NCI-H2029 treated with DMSO at 0.1 percent for 48 hours (cell line): Measurements from ENCODE around the gene CPT1B.
"Not testable (repeated sequence)": the region's sequence is repeated elsewhere in the genome, so short reads cannot be mapped to it uniquely, and the experiment has no call there.

Source experiments
- DNase-seq: peaks from one replicate; lab custom pipeline; 2025; lab: John Stamatoyannopoulos, UW

CPT1B gene

DNA sequence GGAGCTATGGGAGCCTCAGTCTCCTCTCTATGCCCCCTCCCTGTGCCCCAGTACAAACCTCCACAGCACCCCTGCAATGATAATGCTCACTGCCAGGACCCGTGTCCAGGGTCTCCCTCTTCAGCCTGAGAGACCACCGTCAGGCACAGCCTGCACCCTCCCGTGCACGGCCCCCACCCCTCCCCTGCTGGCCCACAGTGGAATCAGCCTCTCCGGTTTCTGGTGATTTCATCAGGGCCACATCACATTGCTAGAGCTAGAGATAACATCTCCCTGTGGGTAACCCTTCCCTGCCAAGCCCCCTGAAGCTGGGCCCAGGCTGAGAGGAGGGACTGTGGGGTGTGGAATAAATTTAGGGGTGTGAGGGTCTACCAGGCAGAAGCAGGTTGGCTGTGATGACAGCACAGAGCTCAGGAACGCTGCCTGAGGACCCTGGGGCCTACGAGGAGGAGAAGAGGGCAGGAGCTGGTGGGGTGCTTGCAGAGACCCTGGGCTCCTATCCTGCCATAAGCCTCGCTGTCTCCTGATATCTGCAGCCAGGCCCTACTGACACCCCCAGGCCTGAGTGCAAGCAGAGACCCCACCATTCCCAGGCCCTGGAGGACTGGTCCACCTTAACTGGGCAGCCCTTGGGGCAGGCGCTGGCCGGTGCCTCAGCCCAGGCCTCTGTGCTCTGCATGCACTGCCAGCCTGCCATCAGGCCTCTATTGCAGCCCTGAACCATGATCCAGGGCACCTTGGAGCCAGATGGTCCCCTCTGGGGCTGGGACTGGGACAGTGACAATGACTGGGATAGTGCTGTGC, 32.5 kb downstream of the CPT1B start, which contains the start of gene KLHDC7B:
Gene KLHDC7B, plus strand, starts transcription at position 378 of the 804 bp plus-strand sequence. Its CDS starts 345 bp downstream, at position 723.
- DNase-seq = no peak

DNA sequence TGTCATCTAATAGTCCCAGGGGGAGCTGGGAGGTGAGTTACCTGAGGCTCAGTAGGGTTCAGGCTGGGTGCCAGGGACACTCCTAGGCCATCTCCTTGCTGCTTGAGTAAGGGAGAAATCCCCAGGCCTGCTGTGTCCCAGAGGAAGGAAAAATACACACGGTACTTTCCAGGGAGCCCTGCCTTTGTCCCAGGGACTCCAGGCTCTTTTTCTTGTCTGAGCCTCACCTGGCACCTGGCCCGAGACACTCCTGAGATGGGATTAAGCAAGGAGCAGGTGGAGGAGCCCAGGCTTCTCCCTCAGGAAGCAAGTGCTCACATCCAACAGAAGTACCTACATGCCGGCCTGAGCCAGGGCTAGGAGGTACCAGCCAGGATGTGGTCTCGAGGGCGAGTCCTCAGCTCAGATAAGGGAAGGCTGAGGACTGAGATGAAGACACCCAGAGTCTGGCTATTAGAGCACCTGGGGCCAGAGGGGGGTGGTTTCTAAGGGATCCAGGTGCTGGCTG, 33.4 kb downstream of the CPT1B start:
- no peak for DNase-seq

DNA sequence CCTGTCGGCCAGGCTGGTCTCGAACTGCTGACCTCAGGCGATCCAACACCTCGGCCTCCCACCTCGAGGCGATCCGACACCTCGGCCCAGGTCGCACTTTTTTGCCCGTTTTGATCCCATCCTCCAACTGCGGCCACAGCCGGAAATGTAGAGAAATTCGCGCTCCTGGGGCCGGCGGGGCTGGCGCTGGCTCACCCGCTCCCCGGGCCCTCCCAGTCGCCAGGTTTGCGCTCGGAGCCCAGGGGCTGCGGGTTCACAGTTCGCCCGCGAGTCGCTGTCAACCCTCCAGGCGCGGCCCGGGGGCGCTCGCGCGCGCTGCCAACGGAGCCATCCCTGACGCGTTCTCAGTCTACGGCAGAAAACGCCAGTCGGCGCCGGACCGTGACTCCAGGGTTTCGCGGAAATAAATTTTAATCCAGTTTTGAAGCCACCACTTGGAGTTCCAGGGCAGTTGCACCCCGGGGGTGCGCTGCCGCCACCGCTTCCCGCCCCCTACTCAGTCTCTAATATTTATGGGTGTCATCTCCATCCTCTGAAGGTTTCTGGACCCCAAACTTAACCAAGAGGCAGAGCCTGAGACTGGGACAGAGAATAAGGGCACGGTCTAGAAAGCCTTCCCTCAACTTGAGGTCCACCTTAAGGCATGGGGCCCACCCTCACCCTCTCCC, 34.0 kb downstream of the CPT1B start:
- DNase-seq = no peak

DNA sequence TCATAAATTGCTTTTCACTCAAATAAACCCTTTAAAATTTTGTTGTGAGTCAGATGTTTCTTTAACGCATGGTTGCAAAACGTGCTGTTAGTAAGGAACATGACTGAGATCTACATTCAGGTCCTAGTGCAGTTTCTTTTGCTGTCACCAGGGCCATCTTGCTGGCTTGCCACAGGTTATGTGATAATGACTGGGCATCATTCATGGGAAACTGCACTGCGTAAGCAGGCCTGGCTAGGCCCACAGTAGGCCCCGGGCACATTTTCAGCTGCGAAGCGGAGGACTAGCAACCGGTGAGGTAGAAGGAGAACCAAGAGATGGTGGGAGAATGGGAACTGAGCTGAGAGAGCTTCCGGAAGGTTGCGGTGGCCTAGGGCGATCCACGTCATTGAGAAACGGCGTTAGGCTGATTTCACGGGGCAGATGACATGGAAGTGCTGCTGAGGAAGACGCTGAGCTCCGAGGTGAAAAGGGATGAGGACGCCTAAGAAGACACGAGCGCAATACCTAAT, 35.8 kb downstream of the CPT1B start:
- no peak for DNase-seq

DNA sequence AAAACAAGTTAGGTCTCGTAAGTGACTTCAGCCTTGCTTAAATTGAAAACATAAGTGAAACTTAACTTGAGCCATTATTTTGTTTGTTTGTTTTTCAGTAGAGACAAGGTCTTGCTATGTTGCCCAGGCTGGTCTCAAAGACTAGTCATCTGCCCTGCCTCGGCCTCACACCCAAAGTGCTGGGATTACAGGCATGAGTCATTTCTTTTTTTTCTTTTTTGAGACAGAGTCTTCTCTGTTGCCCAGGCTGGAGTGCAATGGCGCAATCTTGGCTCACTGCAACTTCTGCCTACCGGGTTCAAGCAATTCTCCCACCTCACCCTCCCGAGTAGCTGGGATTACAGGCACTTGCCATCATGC, 36.6 kb downstream of the CPT1B start:
- not testable (repeated sequence) for DNase-seq

DNA sequence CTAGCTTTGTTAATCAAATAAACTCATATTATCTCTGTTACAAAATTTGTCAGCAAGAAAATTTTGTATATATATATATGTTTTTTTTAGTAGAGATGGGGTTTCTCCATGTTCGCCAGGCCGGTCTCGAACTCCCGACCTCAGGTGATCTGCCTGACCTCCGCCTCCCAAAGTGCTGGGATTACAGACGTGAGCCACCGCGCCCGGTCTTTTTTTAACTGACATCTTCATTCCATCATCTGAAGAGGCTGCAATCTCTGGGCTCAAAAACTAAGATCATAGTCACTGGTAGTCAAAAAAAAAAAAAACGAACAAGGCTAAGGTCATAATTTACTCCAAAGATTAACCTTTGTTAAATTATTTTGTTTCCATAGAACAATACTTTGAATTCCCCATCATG, 37.8 kb downstream of the CPT1B start:
- no peak for DNase-seq

DNA sequence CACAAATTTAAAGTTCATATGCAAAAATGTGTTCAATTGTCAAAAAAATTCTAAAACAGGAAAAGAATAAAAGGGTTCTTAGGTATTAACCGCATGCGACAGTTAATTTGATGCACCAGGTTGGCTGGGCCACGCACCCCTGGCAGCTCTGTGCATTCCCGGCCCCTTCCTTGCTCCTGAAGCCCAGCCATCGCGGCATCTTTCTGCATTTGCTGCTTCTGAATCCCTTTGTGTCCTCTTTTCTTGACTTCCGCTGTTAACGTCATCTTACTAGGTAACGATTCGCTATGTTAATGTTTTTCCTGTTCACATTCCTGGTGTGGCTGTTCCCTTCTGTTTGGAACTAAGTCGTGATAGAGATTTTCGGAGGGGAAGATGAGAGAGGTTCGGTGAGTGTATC, 40.5 kb downstream of the CPT1B start:
- no peak for DNase-seq

DNA sequence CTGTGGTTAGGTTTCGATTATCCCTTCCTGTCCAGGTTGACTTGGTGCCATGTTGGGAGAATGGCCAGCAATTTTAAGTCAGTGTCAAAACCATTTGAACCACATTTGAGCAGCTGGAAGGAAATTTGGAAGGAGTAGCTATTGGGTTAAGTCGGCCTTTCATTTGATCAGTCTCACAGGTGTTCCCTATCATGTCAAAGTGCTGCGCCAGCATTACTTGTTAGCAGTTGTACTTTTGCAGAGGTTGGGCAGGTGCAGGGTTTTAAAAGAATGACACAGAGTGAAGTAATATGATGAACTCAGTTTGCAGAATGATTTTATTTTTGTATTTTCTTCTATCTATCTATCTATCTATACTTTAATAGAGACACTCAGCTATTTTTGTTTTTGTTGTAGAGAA, 42.0 kb downstream of the CPT1B start:
- DNase-seq = no peak

DNA sequence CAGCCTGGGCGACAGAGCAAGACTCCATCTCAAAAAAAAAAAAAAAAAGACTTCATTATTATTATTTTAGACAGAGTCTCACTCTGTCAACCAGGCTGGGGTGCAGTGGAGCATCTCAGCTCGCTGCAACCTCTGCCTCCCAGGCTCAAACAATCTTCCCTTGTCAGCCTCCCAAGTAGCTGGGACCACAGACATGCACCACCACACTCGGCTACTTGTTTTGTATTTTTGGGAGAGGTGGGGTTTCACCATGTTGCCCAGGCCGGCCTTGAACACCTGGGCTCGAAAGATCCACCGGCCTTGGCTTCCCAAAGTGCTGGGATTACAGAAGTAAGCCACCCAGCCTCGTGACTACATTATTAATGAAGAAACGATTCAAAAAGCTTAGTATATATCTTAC, 43.1 kb downstream of the CPT1B start:
- no peak for DNase-seq

DNA sequence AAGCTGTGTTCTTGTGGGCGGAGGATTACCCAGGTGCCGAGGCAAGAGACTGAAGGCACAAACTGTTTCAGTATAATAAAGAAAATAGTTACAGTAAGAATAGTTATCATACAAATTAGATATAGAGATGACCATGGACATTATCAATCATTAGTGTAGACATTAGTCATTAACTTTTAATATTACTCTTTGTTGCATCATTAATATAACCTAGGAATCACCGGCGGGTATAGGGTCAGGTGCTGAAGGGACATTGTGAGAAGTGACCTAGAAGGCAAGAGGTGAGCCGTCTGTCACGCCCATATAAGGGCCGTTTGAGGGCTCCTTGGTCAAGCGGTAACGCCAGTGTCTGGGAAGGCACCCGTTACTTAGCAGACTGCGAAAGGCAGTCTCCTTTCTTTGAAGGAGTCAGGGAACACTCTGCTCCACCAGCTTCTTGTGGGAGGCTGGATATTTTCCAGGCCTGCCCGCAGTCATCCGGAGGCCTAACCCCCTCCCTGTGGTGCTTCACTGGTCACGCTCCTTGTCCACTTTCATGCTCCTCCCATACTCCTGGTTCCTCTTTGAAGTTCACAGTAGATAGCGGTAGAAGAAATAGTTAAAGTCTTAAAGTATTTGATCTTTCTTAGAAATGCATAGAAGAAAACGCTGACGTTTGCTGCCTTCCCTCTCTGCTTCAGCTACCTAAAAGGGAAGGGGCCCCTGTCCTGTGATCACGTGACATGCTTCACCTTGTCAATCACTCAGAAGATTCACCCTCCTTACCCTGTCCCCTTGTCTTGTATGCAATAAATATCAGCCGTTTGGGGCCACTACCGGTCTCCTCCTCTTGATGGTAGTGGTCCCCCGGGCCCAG, 44.1 kb downstream of the CPT1B start:
- DNase-seq = not testable (repeated sequence)

DNA sequence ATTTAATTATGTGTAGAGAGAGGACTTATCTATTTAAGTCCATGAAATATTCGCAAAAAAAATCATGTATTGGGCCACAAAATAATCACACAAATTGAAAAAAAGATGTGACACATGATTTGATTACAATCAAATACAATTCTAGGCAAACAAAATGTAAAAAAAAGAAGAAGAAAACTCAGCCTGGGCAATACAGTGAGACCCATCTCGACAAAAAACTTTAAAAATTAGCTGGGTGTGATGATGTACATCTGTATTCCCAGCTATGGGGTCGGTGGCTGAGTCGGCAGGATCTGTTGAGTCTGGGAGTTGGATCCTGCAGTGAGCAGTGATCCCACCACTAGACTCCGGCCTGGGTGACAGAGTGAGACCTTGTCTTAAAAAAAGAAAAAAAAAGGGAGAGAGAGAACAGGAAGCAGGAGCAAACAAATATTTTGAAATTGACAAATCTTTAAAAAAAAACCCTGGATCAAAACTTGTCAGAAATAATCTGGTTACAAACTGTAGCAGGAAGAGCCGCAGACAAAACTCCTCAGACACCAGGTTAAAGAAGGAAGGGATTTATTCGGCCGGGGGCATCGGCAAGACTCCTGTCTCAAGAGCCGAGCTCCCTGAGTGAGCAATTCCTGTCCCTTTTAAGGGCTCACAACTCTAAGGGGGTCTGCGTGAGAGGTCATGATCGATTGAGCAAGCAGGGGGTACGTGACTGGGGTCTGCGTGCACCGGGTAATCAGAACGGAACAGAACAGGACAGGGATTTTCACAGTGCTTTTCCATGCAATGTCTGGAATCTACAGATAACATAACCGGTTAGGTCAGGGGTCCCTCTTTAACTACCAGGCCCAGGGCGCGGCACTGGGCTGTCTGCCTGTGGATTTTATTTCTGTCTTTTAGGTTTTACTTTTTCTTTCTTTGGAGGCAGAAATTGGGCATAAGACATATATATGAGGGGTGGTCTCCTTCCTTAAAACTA, 45.1 kb downstream of the CPT1B start:
- DNase-seq = no peak

DNA sequence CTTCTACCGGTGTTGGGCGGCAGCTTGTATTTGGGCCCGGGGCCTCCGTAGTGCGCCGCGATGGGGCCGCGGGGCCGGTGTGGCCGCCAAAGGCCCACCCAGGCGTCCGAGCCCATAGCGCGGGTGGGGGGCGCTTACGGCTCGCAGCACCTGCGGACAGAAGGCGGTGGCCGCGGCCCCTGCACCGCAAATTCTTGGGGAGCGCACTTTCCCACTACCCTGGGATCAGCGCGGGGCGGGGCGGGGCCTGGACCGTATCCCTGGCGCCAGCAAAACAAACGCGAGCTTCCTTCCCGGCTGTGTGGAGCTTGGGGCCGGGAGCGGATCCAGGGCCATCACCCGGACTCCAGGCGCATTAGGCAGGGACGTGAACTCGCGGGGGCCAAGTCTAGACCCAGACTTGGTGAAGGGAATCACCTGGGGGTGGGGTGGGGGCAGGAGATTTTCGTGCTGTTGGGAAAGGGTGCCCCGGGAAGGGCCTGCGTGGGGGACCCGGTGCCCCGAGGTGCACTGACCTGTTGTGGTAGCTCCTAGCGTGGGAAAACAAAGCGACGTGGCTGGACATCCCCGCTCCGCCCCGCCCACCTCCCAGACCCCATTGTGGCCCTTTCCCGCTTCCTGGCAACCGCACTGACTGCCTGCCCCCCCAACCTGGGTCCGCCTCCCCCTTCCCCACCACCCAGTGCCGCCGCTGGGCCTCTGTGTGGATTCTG, 46.1 kb downstream of the CPT1B start:
- DNase-seq = no peak

DNA sequence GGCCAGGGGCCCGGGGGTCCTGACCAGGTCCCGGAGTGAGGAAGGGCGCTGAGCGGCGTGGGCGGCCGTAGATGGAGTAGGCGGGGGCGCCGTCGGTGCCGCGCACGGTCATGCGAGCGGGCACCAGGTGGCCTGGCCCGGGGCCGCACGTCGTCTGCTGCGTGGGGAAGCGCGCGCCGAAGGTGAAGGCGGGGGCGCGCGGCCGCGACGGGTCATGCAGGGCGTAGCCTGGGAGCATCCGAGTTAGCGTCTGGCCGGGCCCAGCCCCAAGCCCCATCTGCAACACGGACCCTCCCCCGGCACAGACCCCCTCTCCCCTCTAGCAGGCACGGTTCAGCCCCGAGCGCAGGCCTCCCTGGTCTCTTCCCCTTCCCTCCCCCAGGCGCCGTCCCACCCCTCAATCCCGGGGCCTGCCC, 46.7 kb downstream of the CPT1B start:
- no peak for DNase-seq

DNA sequence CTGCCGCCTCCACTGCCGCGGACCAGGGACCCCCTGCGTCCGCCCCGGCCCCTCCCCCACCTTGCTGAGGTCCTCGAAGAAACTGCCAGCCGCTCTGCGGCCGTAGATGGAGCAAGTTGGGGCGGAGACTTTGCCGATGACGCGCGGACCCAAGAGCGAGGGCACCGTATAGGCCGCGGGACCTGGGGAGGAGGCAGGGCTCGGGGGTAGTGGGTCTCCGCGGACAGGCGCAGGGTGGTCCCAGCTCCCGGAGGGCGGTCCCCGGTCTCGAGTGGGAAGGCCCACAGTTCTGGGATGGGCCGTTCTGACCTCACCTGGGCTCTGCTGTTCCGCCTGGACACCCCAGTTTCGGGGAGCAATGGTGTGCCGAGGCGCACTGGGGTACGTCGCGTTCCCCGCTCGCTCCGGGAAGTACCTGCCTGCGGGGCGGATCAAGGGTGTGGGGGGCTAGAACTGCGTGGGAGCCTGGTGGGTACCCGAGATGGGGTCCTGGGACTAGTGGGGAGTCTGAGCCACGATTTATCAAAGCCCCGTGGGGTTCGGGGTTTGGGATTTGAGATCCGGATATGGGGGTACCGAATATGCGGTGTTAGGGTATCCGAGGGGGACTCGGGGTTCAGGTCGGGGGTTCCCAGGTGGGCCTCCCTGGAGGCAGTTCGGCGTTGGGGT, 47.2 kb downstream of the CPT1B start:
- no peak for DNase-seq

DNA sequence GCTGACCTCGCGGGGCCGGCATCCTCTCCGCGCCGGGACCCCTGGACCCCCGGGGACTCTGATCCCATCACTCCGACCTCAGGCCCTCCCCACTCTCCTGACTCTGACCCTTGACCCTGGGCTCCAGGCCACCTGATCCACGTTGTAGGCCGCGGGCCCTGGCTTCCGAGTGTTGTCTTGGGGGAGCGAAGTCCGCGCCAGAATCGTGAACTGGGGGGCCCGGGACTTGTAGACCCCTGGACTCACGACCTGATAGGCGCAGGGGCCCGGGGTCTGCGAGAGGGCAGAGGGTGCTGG, 47.7 kb downstream of the CPT1B start:
- no peak for DNase-seq

DNA sequence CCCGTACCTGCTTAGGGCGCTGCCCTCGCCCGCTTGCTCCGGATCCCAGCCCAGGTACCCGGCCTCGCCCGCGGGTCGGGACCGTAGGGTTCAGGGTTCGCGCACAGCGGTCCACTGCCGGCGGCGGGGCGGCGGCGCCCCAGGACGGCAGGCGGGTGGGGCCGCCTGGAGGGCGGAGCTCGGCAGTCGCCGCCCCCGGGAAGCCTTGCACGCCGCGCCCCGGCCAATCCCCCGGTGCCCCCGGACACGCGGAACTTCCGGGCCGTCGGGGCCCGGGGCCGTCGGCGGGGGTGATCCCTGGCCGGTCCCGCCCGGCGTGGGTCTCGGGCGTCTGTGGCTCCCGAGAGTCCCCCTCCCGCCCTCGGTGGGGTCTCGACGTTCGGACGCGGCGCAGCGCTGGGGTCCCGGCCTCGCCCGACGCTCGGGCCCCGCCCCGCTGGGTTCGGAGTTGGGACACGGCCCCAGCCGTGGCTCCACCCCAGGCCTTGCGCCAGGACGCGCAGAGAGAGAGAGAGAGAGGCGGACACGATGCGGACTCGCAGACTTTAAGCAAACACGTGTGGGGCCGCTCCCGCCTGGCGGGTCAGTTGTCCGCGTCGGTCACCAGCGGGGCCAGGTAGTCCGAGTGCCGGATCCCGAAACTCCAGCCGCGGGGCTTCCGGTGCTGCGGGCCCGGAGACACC, 48.2 kb downstream of the CPT1B start, which contains the start of gene TYMP:
Gene TYMP, minus strand, starts transcription at position 116 of the 683 bp plus-strand sequence. CDS start 303 bp downstream, outside the sequence.
- no peak for DNase-seq

DNA sequence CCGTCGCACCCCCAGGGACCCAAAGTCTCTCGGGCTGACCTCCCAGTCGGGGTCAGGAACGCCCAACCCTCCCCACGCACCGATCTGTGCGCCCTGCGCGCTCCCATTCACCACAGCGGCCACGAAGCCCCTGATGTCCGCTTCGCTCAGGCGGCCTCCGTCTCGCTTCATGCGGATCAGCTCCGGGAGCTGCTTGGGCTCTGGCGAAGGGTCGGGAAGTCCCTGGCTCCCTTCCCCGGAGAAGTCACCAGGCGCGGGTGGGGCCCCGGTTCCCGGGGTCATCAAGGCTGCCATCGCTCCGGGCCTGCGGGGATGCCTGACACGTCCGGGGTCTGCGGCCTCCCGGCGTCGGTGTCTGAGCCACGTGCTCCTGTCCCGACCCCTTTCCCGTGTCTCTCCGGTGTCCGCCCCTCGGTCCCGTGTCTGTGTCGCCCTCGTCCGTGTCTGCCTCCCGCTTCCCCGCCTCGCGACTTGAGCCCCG, 48.8 kb downstream of the CPT1B start:
- no peak for DNase-seq

DNA sequence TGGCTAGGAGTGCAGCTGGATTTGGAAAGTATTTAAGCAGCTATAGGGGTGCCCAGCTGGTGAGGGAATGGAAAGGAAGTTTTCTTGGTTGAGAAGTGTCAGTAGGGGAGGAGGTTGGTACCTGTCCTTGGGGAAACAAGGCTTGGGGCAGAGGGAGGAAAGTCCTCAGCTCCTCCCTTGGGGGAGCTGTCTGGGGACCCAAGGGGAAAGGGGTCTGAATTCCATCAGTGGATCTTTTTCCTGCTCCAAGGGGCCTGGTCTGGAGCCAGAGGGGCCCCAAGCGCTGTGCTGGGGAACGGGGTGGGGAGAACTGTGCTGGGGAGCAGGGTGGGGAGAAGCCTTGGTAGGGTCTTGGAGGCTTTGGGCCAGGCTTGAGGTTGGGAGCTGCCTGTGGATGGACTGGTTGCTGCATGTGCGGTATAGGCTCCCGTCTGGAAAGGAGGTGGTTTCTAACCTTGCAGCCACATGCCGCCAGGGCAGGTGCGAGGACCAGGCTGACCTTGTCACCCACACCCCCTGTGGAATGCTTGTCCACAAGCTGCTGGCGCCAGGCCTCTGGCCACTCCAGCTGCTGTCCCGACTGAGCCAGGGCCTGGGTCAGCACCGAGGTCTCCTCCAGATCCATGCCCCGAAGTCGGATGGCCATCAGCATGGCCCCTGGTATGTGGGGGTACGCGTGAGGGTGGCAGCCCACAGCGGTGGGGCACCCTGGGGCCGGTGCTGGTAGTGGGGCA, 49.4 kb downstream of the CPT1B start:
- DNase-seq = no peak
